Measurements from ENCODE around the gene C3AR1. TPM values are rescaled to one million over a fixed set of nuclear protein-coding genes. Genes with fewer than 3 reads are reported as not detected.
"Not testable (repeated sequence)": the region's sequence is repeated elsewhere in the genome, so short reads cannot be mapped to it uniquely, and the experiment has no call there.

Gene C3AR1
- 10 to 100 TPM; 10.4 to 22.0 TPM for total RNA-seq
- long read RNA-seq, transcript C3AR1-201 (2 exons, 2,088 nt): major isoform, 7 of 9 reads
- long read RNA-seq, partial matches to known transcripts: 2 of 9 reads
- long read RNA-seq, other reads (novel, unspliced or antisense): 0 of 9 reads

DNA sequence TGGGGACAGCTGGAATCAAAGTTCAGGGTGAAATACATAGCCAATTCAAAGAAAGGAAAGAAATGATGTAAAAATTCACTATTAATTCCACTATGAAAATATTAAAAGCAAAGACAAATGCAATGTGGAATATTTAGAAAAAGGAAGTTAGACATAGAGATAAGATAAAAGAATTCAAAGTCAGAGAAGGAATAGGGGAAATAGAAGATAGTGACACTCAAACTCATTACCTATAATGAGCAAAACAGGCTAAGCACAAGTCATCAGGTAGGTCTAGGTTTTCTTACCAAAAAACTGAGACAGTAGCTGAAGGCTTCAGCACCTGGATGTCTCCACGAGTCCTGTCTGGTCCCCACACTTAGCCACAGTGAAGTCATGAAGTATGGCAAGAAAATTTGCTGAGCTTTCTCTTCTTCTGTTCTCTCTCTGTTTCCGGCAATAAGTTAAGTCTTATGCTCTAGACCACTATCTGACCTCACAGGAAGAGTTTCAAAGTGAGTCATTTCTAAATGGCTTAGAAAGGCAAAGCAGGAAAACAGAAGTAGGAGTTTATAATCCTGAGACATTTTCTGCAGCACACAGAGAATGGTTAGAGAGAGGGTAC lies at the start of gene C3AR1:
Gene C3AR1, minus strand, starts transcription at position 369 of the 604 bp plus-strand sequence. CDS start 6,174 bp downstream, outside the sequence.
- DNase-seq: no peak
- peak; percentile 59 to 81 for ATAC-seq
- intact Hi-C loops (cut with DNase I): no loop called here

GRCh38 chr12:8113117-8113516 lies 47.0 kb upstream of the C3AR1 start:
- ATAC-seq; DNase-seq; intact Hi-C loops (cut with DNase I): not testable (repeated sequence)

- ATAC-seq: peak; percentile 68 to 71
- peak; percentile 77 for DNase-seq
- intact Hi-C loops (cut with DNase I): loop anchor here (2.0 to 10.0 kb wide), 2 partner anchors 124 to 126 kb away; no protein-coding TSS in a partner anchor
Observed at GRCh38 chr12:8108808-8109398, 42.7 kb upstream of the C3AR1 start.

DNA sequence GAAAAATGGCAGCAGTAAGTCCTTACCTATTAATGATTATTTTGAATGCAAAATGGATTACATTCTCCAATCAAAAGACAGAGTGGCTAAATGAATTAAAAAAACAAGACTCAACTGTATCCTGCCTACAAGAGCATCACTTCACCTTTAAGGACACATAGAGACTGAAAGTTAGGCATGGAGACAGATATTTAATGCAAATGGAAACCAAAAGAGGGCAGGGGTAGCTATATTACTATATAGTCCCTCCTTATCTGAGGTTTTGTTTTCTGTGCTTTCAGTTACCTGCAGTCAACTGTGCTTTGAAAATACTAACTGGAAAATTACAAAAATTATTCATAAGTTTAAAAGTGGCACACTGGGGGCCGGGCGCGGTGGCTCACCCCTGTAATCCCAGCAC lies 33.1 kb upstream of the C3AR1 start:
- DNase-seq (no peak), ATAC-seq (no peak)
- intact Hi-C loops (cut with DNase I): no loop called here

DNA sequence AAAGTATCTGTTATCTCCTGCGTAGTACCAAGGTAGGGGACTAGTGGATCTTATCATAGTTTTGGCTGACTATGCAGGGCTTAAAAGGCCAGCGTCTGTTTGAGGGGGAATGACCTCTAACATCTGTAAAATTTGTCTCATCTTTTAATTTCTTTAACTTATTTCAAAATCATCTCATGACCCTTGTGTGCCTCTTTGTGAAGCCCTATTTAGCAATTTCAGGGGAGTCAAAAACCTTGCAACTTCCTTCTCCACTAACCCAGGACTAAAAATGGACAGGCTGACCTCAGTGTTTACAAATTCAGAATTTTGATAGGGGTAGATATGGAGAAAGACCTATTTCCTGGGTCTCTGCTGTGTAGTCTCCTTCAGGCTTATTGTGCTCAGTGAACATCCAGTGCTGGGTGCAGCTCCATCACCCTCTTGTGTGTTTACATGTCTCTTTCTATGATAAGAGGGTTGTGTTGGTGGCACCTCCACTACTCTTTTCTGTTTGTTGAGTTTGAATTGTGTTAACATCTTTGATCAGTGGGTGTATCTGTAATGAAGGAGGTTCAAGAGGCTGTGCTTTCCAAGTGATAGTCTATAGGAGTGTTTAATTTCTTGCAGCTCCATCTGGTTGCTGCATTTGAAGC lies 30.2 kb upstream of the C3AR1 start:
- intact Hi-C loops (cut with DNase I): no loop called here
- ATAC-seq (no peak), DNase-seq (no peak)

GRCh38 chr12:8093291-8093690 lies 27.1 kb upstream of the C3AR1 start:
- no peak for ATAC-seq
- intact Hi-C loops (cut with DNase I): no loop called here
- no peak for DNase-seq

- DNase-seq (no peak), ATAC-seq (no peak)
- intact Hi-C loops (cut with DNase I): no loop called here
Observed at GRCh38 chr12:8089716-8090115, 23.6 kb upstream of the C3AR1 start.

- intact Hi-C loops (cut with DNase I); DNase-seq; ATAC-seq: not testable (repeated sequence)
Observed at GRCh38 chr12:8089277-8089676, 23.1 kb upstream of the C3AR1 start.

DNA sequence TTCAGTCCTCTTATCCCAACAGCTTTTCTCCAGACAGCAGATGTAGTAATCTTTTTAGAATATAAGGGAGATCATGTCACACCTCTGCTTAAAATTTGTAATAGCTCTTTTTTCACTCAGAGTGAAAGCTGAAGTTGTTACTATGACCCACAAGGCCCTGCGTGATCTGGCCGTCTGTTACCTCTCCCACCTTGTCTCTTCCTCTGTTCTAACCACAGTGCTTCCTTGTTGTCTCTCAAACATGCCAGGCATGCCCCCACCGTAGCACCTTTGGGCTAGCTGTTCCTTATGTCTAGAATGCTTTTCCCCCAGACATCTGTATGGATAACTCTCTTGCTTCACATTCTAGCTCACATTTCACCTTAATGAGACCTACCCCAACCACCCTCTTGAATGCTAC lies 22.4 kb upstream of the C3AR1 start:
- no peak for DNase-seq
- ATAC-seq: no peak
- intact Hi-C loops (cut with DNase I): no loop called here

GRCh38 chr12:8087666-8088065 lies 21.5 kb upstream of the C3AR1 start:
- intact Hi-C loops (cut with DNase I): no loop called here
- DNase-seq: no peak
- ATAC-seq: no peak

GRCh38 chr12:8084351-8084750 lies 18.2 kb upstream of the C3AR1 start:
- ATAC-seq; intact Hi-C loops (cut with DNase I); DNase-seq: not testable (repeated sequence)

GRCh38 chr12:8082808-8083100 lies 16.6 kb upstream of the C3AR1 start:
- no peak for DNase-seq
- ATAC-seq: no peak
- intact Hi-C loops (cut with DNase I): no loop called here

DNA sequence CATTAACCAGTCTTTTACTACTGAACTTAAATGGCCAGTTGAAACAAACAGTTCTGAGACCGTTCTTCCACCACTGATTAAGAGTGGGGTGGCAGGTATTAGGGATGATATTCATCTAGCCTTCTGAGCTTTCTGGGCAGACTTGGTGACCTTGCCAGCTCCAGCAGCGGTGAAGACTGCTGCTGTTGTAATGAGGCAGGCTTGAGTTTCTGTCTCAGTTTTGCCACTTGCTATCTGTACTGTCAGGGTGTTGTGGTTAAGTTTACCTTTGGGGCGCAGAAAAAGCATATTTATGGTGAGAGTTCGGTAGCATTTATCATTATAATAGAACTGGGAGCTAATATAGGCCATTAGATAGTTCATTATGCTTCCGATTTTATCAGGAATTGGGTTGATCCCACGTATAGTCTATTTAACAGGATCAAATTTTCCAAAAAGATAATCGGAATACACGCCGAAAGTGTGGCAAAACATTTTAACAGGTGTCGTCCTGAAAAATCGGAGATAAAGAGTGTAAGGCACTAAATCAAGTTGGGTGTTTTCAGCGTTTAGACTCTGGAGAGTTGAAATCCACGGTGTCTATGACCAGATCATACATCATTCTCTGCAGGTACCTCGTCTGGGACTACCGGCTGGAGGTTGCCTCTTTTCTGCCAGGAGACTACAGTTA lies 15.2 kb upstream of the C3AR1 start:
- DNase-seq (no peak), ATAC-seq (peak in 1 of 2 donors; percentile 48)
- intact Hi-C loops (cut with DNase I): no loop called here

DNA sequence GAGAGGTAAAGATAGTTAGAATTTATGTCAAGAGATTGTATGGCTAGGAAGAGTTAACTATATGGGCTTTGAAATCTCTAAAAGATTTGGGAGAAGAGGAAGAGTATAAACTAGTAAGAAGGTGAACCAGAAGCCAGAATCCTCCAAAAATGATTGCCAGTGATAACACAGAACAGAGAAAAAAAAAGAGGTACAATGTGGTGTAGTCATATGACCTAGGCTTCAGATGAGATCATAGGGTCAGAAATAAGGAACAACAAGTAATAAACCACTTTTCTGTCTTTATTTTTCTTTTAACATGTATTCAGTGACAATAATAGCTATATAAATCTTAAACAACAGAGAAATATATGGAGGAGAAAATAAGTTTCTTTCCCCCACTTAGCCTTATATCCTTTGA lies 14.0 kb upstream of the C3AR1 start:
- intact Hi-C loops (cut with DNase I): no loop called here
- ATAC-seq: no peak
- DNase-seq: no peak

GRCh38 chr12:8078916-8079315 lies 12.8 kb upstream of the C3AR1 start:
- ATAC-seq: no peak
- DNase-seq: no peak
- intact Hi-C loops (cut with DNase I): loop anchor here in 1 of 2 donors (5.0 kb wide), 1 partner anchor 42 kb away; no protein-coding TSS in a partner anchor

DNA sequence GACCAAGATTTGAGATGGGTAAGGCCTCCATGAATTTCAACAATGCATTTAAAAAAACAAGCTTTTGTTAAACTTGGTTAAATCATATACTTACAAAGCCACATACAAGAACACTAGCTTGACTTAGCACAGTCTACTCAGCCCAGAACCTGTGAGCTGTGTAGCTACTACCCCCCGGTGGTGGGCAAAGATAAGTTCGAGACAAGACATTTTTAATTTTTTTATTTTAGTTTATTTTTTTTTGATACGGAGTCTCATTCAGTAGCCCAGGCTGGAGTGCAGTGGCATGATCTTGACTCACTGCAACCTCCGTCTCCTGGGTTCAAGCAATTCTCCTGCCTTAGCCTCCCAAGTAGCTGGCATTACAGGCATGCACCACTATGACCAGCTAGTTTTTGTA lies 12.2 kb upstream of the C3AR1 start:
- ATAC-seq: no peak
- intact Hi-C loops (cut with DNase I): loop anchor here in 1 of 2 donors (5.0 kb wide), 1 partner anchor 41 kb away; no protein-coding TSS in a partner anchor
- no peak for DNase-seq

DNA sequence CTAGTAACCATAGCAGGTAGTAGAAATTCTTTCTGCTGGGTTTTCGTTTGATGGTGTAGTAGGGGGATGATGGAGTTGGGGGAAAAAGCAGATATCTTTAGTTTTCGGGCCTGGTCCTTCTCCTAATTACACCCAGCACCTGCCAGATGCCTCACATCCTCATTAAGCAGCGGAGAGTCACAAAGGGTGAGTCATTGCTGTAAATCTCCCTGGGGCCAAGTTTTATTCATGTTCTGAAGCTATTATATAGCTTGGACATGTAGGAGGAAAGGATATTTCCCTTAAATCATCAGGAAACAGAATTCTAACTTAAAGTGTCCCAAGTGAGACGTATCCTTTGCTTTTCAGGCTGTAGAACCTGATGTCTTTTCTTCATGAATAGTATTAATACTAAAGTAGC lies 11.0 kb upstream of the C3AR1 start:
- intact Hi-C loops (cut with DNase I): loop anchor here in 1 of 2 donors (5.0 kb wide), 1 partner anchor 40 kb away; no protein-coding TSS in a partner anchor
- DNase-seq: no peak
- no peak for ATAC-seq

GRCh38 chr12:8076366-8076765 lies 10.2 kb upstream of the C3AR1 start:
- intact Hi-C loops (cut with DNase I): loop anchor here in 1 of 2 donors (5.0 kb wide), 1 partner anchor 39 kb away; no protein-coding TSS in a partner anchor
- no peak for ATAC-seq
- DNase-seq: no peak

GRCh38 chr12:8075935-8076334 lies 9.8 kb upstream of the C3AR1 start:
- intact Hi-C loops (cut with DNase I): loop anchor here in 1 of 2 donors (5.0 kb wide), 1 partner anchor 39 kb away; no protein-coding TSS in a partner anchor
- DNase-seq (no peak), ATAC-seq (no peak)

DNA sequence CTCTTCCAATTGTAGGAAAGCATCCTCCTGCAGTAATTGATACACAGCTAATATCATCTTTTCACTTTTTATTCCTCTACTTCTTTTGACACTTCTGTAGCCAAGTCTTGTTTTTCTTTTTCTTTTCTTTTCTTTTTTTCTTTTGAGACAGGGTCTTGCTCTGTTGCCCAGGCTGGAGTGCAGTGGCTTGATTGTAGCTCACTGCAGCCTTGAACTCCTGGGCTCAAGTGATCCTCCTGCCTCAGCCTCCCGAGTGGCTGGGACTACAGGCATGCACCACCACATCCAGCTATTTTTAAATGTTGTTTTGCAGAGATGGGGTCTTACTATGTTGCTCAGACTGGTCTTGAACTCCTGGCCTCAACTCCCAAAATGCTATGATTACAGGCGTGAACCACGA lies 5.7 kb upstream of the C3AR1 start:
- DNase-seq; ATAC-seq; intact Hi-C loops (cut with DNase I): not testable (repeated sequence)

Measured in left cardiac atrium (tissue), 4 donors.